ENCODE results near the gene TBX20.
"Not testable (repeated sequence)": the region's sequence is repeated elsewhere in the genome, so short reads cannot be mapped to it uniquely, and the experiment has no call there.

The TBX20 gene

DNA sequence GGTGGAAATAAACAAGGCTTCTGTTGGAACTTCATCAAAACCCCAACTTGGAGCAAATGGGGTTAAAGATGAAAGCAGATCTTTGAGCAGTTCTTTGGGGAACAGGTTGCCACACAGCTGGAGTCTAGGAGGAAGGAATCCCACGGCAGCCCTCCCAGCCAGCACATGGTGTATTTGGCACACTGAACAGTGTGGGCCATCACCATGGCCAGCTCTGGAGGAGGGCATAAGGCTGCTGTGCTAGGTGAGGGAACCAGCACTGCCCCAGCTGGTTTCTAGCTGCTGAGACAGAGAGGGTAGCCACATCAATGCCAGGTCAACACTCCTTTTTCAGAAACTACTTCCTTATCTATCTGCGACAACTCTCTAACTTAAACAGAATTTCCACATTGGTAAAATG lies 33.7 kb downstream of the TBX20 start:
- DNase-seq (ENCODE audit: low read depth): not testable (repeated sequence)

DNA sequence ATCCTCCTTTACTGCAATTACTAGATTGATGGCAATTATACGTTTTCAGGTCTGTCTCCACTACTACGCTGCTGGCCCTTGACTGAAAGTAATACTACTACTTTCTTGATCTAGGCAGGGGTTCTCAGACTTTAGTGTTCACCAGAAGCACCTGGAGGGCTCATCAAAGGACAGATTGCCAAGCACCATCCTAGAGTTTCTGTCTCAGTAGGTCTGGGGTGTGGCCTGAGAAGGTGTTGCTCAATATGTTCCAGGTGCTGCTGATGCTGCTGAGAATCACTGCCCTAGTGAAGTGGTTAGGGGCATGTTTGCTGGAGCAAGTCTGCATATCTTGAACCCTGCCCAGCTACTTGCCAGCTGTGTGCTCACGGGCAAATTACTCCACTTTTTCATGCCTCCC lies 37.9 kb downstream of the TBX20 start:
- DNase-seq (ENCODE audit: low read depth): not testable (repeated sequence)

DNA sequence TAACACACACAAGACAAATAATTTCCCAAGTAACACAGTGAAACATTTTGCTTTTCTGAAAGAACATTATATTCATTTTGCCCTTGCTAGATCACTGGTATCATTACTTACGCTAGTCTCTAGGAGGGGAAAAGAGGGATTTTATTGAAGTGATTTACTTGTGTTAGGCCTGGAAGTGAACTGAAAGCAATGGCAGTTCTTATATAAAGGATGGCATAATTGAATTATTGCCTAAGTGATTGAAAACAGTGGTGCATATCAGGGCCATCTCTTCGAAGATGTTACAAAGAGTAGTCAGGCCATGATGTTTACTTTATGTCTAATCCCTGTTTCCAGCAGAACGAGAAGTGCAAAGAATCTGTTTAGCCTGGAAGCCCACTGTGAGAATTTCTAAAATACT lies 38.8 kb downstream of the TBX20 start:
- not testable (repeated sequence) for DNase-seq (ENCODE audit: low read depth)

DNA sequence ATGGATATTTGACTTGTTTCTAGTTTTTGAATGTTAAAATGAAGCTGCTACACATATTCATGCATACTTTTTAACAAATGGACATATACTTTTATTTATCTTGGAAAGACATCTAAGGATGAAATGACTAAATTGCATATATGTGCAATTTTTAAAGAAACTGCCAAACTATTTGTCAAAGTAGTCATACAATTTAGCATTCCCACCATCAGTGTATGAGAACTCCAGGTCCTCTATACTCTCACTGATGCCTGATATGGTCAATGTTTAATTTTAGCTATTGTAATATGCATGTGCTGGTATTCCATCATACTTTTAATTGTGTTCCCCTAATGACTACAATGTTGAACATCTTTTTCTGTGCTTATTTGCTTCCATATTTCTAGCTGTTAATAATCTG lies 47.0 kb downstream of the TBX20 start:
- DNase-seq (ENCODE audit: low read depth): not testable (repeated sequence)

DNA sequence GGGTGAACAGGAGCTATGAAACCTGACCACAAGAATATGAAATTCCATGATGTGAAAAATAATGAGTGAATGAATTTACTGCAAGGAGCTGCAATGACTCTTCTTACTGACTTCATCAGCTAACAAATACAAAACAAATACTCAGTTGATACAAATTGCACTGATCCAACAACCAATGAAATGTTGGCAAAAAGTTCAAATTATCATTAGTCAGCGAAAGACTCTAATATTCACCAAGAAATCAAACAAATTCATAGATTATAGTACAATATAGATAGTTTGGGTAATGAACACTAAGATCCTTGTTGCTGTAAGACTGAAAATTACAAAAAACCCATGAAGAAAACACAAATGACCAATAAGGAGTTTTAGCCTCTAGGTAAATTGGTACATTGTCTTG lies 49.0 kb downstream of the TBX20 start:
- DNase-seq (ENCODE audit: low read depth): not testable (repeated sequence)

DNA sequence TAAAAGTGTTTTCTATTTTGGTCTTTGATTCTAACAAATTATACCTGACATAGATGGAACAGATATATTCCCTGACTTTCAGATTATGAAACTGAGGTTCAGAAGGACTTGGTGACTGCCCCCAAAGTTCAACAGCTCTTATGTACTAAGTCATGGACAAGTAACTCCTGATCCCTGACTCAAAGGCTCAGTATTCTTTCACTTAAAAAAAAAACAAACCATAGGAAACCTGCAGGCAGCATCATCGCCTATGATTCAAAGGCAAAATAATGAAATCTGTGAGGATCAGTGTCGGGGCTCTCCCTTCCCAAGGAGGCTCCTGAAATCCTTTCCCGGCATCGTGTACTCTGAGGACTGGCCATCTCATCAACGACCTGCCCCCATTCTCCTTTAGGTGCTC lies 49.9 kb downstream of the TBX20 start:
- not testable (repeated sequence) for DNase-seq (ENCODE audit: low read depth)

DNA sequence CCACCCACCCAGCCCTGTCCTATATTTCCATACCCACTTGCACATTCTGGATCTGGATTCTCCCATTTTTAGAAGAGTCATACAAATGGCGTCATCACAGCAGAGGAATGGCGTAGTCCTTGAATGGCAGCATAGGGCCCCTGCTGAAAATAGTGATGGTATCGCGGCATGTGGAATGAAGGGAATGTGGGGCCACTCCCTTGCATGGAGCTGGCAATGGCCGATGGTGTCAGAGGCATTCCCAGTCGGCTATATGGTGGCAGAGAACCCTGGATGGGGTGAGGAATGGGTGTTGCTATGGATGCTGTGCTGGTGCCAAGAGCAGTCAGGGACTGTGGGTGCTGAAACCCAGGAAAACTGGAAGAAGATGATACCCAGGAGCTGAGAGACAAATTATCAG lies 51.5 kb downstream of the TBX20 start:
- DNase-seq (ENCODE audit: low read depth): not testable (repeated sequence)

DNA sequence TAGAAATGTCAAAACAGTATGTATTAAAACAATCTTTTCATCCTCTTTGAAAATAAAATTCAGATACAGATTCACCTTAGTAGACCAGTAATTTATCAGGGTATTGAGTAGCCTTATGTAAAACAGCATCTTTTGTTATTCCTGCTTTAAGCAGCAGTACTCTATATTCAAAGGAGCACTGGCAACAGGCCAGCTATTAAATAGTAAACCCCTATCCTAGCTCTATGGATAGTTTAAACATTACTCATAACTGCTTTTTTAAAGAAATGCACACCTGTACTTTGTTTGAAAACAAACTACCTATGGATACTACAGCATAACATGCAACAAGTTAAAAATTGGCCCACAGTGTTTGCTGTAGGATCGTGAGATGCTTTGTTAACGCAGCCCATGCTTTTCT lies 53.7 kb downstream of the TBX20 start:
- not testable (repeated sequence) for DNase-seq (ENCODE audit: low read depth)

DNA sequence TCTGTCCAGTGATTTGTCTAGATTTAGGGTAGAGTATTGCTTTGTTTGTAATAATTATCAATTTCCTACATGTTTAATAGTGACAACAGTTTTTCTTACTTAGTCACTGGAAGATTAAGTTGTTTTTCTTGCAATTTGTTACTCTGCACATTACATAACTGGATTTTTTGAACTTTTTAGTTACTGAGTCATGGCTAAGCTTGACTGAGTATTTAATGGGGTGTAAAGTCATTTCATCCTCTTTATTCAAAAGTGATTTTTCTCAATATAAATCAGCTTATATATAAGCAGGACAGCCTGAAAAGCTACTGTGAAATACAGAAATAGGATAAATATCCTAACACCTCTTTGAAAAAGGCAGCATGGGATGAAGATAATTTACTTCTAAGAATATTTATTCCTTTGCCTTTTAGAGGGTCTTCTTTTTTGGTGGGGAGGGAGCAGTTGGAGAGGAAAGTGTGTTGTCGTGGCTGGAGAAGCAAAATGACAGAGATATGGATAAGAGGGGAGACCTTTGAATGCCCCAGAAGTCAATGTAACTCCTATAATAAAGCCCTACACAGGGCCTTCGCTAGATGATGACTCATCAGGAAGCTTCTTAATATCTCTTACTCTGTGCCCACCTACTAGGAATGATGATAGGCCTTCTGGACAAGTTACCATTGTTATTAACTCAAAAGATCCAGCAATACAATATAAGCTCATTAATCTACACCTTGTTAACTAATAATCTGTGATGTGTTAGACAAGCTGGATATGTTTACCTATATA lies 55.3 kb downstream of the TBX20 start:
- not testable (repeated sequence) for DNase-seq (ENCODE audit: low read depth)

DNA sequence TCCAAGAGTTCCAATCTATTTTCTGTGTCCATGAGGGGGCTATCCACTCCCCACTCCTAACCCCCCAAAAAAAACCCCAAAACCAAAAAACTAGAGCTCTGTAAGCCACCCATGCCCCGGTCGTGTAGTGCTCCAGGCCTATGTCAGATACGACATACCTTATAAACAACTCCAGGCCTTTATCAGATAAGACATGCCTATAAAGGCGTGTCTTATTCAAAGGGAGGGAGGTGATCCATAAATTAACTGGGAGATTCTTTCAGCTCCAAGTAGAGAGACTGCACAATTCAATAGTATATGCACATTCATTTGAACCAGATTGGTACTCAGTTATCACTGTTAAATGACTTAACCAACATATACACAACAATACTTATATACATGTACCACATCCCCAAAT lies 62.3 kb downstream of the TBX20 start:
- not testable (repeated sequence) for DNase-seq (ENCODE audit: low read depth)

DNA sequence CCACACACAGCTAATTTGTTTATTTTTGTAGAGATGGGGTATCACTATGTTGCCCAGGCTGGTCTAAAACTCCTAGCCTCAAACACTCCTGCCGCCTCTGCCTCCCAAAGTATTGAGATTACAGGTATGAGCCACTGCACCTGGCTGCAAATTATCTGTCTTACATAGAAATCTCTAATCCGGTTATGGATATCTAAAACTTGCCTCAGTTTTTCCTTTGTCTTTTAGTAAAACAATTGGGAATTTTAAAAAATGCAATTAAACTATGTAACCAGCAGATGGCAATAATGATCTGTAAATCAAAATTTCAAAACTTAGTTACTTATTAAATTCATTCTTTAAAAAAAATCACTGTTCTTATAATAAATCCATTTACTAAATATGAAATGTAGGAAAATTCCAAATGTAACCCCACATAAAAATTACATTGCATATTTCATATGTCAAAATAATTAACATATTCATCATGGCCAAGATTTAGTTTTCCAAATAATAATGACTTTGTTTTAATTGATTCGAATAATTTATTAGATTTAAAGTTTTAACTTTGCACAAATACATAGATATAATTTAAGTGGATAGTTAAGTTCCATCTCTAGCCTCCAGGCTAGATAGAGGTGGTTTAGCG lies 63.6 kb downstream of the TBX20 start:
- DNase-seq (ENCODE audit: low read depth): not testable (repeated sequence)

DNA sequence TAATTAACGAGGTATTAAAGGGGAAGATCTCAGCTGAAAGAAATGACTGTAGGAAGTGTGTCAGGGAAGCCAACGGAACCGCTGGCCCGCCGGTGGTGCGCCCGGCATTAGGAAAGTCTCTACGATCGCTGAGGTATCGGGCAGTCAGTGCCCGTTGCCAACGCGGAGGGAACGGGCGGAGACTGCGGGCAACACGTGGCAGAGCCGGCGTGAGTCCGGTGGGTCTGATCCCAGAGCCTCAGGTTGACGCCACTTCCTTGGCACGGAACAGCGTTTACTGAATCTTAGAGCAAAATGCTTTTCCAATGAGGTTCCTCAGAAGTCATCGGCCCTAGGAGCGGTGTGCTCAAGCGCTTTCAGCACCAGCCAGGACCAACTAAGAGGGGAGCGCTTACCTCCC lies 67.1 kb downstream of the TBX20 start:
- DNase-seq (ENCODE audit: low read depth): not testable (repeated sequence)

DNA sequence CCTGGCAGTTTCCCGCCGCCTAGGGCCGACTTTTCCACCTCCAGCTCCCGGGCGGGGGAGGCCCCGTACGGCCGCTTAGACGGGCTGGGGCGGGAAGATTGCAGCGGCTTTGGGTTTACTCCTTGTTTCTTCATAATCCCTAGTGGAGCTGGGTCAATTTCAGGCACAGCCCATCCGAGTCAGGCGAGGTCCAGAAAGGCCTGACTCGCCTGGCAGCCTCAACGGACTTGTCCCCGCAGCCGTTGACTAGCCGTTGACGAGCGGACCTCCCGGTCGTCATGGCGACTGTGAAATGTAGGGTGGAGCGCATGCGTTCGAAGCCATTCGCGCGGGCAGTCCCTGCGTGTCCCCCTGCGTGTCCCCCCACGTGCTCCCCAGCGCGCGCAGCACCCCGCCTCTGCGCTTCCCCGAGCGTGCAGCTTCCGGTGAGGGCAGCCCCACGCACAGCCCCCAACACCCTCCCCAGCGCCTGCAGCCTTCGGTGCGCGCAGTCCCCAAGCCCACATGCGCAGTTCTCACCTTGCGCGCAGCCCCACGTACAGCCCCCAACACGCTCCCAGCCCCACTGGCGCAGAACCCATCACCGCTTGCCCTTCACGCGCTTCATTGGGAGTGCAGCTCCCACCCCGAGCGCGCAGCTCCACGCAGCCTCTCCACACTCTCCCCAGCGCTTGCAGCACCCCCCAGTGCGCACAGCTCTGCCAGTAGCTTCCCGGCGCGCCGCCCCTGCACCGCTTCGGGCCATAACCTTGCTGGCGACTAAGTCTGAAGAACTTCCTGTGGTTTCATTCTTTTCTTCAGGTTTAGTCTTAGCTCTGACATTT lies 67.8 kb downstream of the TBX20 start:
- no peak for DNase-seq (ENCODE audit: low read depth)

DNA sequence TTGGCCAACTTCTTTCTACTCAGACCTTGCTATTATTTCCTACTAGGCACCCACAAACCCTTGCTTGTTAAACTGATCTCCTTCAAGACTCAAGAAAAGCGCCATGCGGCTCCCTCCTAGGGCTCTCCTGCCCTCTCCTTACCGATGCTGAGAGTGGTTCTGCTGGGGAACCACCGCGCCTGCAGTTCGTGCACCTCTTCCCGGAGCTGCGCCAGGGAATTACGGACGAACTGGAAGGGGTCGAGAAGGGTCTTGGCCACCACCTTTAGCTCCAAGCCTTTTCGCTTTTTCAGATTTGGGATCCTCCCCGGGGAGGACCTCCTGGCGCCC lies 68.4 kb downstream of the TBX20 start:
- DNase-seq (ENCODE audit: low read depth): not testable (repeated sequence)

DNA sequence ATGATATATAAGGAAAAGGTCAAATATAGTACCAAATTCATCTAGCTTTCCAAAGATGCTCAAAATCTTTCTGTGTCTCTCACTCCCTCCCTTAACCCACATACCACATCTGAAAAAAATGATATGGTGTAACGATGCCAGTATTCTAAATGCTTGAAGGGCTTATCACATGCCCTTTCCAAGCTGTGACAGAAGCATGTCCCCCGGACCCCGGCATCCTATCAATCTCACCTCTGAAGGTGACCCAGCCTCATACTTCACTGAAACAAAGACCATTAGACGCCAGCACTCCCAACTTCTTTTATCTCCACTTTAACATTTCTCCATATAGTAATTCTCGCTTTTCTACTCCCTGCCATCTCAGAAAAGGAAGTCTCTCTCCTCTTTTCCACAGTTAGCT lies 68.9 kb downstream of the TBX20 start:
- not testable (repeated sequence) for DNase-seq (ENCODE audit: low read depth)

DNA sequence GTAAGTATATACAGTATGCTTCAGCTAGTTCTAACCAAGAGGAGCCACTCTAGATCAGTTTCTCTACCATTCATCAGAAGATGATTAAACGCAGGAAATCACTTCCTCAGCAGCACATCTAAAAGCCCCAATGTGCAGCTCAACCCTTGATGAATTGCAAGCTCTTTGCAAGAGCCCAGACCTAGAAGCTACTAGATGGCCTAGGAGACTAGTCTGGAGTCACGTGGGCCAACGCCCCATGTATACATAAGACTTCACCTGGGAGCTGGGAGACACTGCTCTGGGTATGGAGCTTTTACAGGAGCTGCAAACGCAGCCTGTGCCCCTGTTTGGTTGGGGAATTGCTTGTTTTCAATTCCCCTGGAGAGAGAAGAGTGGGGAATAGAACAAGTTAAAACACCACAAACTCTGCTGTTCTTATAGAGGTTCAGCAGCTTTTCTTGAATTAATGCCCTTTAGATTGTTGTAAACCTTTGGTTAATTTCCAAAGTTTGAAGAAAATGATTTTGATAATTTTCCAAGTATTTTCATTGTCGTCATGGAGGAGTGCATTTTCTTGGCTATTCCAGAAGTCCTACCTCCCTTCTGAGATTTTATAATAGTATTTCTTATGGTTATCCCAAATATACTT lies 69.9 kb downstream of the TBX20 start:
- not testable (repeated sequence) for DNase-seq (ENCODE audit: low read depth)

DNA sequence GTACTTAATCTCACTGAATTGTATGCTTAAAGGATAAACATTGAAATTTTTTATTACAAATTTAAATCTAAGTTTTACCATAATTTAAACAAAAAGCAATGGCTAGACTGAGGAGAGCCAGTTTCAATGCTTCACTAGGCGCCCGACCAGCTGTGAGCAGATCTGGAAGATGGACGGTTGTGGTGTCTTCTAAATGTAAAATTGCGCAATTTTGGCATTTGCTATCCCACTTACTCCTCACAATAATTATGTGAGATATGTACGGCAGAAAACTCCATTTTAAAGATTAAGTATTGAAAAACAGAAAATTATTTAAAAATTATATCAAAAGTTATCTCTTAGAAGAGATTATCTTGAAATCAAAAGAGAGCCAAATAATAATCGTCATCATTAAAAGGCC lies 73.2 kb downstream of the TBX20 start:
- not testable (repeated sequence) for DNase-seq (ENCODE audit: low read depth)

DNA sequence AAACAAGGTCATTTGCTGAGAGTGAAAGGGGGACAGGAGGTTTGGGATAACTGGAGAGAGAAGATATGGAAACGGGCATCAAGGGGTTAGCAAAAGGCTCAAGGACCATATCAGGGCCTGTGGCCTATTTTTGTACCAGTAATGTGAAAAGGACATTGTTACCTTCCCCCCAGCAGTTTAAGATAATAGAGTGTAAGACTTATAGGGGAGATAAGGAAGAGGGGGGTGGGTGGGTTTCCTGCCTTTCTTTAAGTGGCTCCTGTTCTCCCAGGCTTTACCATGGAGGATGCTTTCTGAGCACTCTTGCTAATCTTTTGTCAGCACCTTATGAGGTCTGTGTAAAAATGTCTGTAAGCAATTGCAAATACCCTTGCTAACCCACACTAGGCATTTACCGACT lies 80.7 kb downstream of the TBX20 start:
- DNase-seq (ENCODE audit: low read depth): not testable (repeated sequence)

DNA sequence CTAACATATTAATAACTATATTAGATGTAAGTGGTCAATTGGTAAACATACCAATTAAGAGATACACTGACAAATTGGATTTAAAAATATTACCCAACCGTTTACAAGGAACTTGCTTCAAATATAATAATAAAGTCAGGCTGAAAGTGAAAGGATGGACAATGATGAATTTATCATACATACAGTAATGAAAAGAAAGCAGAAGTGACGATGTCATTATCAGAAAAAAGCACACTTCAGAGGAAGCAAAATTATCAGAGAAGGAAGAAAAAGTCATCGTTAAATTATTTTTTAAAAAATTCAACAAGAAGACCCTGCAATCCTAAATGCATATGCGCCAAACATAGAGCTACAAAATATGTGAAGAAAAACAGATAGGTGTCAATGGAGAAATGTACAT lies 81.8 kb downstream of the TBX20 start:
- not testable (repeated sequence) for DNase-seq (ENCODE audit: low read depth)

DNA sequence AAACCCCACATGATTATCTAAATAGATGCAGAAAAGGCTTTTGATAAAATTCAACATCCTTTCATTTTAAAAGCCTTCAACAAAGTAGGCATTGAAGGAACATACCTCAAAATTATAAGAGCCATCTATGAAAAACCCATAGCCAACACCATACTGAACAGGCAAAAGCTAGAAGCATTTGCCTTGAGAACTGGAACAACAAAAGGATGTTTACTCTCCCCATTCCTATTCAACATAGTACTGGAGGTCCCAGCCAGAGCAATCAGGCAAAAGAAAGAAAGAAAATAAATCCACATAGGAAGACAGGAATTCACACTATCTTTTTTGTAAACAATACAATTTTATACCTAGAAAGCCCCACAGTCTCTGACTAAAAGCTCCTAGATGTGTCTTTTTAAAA lies 86.2 kb downstream of the TBX20 start:
- not testable (repeated sequence) for DNase-seq (ENCODE audit: low read depth)

DNA sequence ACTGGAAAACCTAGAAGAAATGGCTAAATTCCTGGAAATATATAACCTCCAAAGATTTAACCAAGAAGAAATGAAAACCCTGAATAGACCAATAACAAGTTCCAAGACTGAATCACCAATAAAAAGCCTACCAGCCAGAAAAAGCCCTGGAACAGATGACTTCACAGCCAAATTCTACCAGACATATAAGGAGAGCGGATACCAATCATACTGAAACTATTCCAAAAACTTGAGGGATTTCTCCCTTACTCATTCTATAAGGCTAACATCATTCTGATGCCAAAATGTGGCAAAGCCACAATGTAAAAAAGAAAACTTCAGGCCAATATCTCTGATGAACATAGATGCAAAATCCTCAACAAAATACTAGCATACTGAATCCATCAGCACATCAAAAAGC lies 86.7 kb downstream of the TBX20 start:
- DNase-seq (ENCODE audit: low read depth): not testable (repeated sequence)

DNA sequence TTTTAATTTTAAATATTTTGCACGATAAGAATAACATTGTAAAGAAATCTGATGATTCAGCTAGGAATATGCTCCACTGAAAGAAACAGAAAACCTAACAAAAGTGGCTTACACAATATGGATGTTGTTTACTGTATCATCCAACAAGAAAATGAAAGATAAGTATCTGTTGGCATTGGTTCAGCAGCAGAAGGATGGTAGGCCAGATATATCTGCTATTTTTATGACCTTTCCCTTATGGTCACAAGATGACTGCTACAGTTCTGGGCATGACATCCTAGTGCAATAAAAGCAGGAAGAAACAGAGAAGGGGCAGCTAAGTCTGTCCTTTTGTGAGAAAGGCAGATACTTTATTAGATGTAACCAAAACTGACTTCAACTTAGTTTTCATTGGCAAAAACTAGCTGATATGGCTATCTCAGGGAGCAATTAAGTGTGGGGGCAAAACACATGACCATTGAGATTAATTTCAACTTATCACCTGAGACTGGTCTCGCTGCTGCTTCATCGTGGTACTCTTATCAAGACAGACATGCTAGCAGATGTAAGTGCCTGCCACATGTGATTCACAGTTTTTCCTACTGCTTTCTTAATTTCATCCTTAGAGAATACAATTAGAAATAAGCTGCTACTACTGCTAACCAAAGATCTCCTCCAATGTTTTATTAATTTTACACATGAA lies 92.7 kb downstream of the TBX20 start:
- not testable (repeated sequence) for DNase-seq (ENCODE audit: low read depth)

Data from activated T-cell treated with anti-CD3 and anti-CD28 coated beads for 24 hours (primary cell).